Fibroblast of lung (primary cell): ENCODE measurements around the gene MSANTD3. TPM values are rescaled to one million over a fixed set of nuclear protein-coding genes. Genes with fewer than 3 reads are reported as not detected.
"Not testable (repeated sequence)": the region's sequence is repeated elsewhere in the genome, so short reads cannot be mapped to it uniquely, and the experiment has no call there.

Experiments used
- DNase-seq, 2 donors: peaks; one replicate each; pipeline versions ENCODE4 v3.0.0 to v3.0.0-alpha.2; 2010; ENCODE audit warnings: low read depth in 2 of 2
- H2AFZ ChIP-seq: 2 replicates; pipeline ENCODE4 v1.5.1; 2012; ENCODE audit warnings: low read length, control low read depth, inconsistent platforms
- H3K27ac ChIP-seq: 2 replicates; pipeline ENCODE4 v1.5.1; 2011; ENCODE audit warnings: low read length, control low read depth; ENCODE audit not compliant: insufficient read depth
- H3K27me3 ChIP-seq: 2 replicates; pipeline ENCODE4 v1.5.1; 2011; ENCODE audit warnings: mild to moderate bottlenecking, low read length; ENCODE audit not compliant: control insufficient read depth, insufficient read depth
- H3K36me3 ChIP-seq: 2 replicates; pipeline ENCODE4 v1.5.1; 2011; ENCODE audit warnings: low read length; ENCODE audit not compliant: control insufficient read depth, insufficient read depth
- H3K4me1 ChIP-seq: 2 replicates; pipeline ENCODE4 v1.5.1; 2011; ENCODE audit warnings: low read length; ENCODE audit not compliant: control insufficient read depth, insufficient read depth; ENCODE audit errors: extremely low read depth
- H3K4me2 ChIP-seq: 2 replicates; pipeline ENCODE4 v1.5.1; 2011; ENCODE audit warnings: low read length, control low read depth; ENCODE audit not compliant: insufficient read depth; ENCODE audit errors: extremely low read depth
- H3K4me3 ChIP-seq, 4 experiments: fragments of 200-600 bp in 1 of 4; sonication (generic) in 1 of 4; replicated peaks in 1 of 4; 2 replicates each; pipeline ENCODE4 v1.5.1; 2011 to 2016; ENCODE audit warnings: low read length in 4 of 4, low read depth in 3 of 4, mild to moderate bottlenecking in 3 of 4, control low read depth in 2 of 4, inconsistent platforms in 1 of 4, mixed read lengths in 1 of 4; ENCODE audit not compliant: insufficient read depth in 1 of 4; ENCODE audit errors: control extremely low read depth in 1 of 4
- H3K79me2 ChIP-seq: 2 replicates; pipeline ENCODE4 v1.5.1; 2012; ENCODE audit warnings: mild to moderate bottlenecking, low read length, inconsistent platforms; ENCODE audit not compliant: control insufficient read depth, insufficient read depth
- H3K9ac ChIP-seq: 2 replicates; pipeline ENCODE4 v1.5.1; 2011; ENCODE audit warnings: mild to moderate bottlenecking, low read length, control low read depth; ENCODE audit not compliant: insufficient read depth
- H3K9me3 ChIP-seq: 2 replicates; pipeline ENCODE4 v1.5.1; 2012; ENCODE audit warnings: low read depth, low read length; ENCODE audit not compliant: control insufficient read depth, insufficient read depth
- H4K20me1 ChIP-seq: 2 replicates; pipeline ENCODE4 v1.5.1; 2011; ENCODE audit warnings: low read length; ENCODE audit not compliant: control insufficient read depth, insufficient read depth; ENCODE audit errors: extremely low read depth
- EZH2 ChIP-seq: IDR thresholded peaks from 2 replicates; pipeline ENCODE4 v1.5.1; 2012; ENCODE audit warnings: low read length, control low read depth, mild to moderate bottlenecking; ENCODE audit errors: missing control alignments
- polyA plus RNA-seq, 2 donors: library from polyadenylated mRNA; depleted of rRNA in 1 of 2; stranded (reverse) in 1 of 2; unstranded in 1 of 2; fragments of >200 nt; gene quantifications; 2 replicates each; pipeline ENCODE4 v1.2.1, GENCODE V29; 2011 to 2012; ENCODE audit warnings: missing spikeins in 1 of 2
- total RNA-seq: library from RNA; depleted of rRNA; stranded (reverse); fragments of >200 nt; gene quantifications from 2 replicates; pipeline ENCODE4 v1.2.1, GENCODE V29; 2014
- TF ChIP-seq, protein P1 (sequence below), 2 donors: IDR thresholded peaks in 1 of 2; conservative IDR thresholded peaks in 1 of 2; 1 replicate in 1 of 2; 2 replicates in 1 of 2; pipeline ENCODE4 v1.5.1; 2011 to 2012; ENCODE audit warnings: low read length in 2 of 2, control low read depth in 1 of 2, inconsistent platforms in 1 of 2, low read depth in 1 of 2, mild to moderate bottlenecking in 1 of 2

The MSANTD3 gene
- total and polyA plus RNA-seq, 2 donors (not counting 1 experiment from before 2014, with no cell fraction given), result 54.2 to 59.6 TPM

DNA sequence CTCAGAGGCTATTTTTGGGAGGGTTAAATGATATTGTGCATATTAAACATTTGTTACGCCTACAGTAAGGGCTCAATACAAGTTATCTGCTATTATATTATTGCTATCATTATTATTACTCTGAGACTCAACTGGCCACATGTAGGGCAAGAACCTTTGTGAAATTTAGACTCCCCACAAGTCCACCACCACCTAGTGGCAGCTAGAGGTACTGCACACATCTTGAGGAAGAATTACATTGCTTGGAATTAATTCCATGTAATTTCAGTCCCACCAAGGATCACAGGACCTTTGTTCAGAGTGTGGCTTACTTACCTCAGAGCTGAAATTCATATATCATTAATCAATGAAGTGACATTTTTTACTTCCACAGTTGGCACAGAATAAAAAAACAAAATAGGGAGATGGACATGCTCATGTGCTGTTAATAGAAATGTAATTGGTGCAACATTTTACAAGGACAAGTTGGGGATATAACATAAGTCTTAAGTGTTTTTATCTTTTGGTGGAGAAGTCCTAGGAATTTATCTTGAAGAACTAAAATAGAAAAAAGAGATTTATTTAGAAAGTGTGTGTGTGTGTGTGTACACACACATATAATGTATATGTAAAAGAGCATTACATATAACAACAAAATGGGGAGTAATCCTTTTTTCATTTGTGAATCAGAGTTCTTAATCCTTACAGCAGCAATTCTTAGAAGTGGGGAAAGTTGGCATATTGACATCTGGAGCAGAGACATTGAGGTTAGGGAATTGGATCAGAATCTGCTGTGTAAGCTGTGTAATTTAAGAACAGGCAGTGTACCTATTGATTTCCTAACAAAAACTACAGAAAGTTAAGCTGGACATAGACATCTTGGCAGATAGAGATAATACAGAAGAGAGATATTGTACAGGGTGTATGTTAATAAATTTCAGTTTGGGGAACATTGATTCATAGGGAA lies 11.2 kb downstream of the MSANTD3 start:
- TF ChIP-seq, protein P1, sequence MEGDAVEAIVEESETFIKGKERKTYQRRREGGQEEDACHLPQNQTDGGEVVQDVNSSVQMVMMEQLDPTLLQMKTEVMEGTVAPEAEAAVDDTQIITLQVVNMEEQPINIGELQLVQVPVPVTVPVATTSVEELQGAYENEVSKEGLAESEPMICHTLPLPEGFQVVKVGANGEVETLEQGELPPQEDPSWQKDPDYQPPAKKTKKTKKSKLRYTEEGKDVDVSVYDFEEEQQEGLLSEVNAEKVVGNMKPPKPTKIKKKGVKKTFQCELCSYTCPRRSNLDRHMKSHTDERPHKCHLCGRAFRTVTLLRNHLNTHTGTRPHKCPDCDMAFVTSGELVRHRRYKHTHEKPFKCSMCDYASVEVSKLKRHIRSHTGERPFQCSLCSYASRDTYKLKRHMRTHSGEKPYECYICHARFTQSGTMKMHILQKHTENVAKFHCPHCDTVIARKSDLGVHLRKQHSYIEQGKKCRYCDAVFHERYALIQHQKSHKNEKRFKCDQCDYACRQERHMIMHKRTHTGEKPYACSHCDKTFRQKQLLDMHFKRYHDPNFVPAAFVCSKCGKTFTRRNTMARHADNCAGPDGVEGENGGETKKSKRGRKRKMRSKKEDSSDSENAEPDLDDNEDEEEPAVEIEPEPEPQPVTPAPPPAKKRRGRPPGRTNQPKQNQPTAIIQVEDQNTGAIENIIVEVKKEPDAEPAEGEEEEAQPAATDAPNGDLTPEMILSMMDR (conservative IDR thresholded peaks at IDR 0.05 in 1 of 2, IDR thresholded peaks at IDR 0.05 in 1 of 2; ENCODE audit: low read depth in 1 of 2, low read length in 2 of 2), result peak; percentile 96 to 99
- TF ChIP-seq EZH2, result no peak

GRCh38 chr9:100440071-100440470 lies 13.1 kb downstream of the MSANTD3 start:
- Histone ChIP-seq H3K27me3 (no peaks in the 10 kb centered on the region), H3K36me3 (peaks cover 9% of the 10 kb centered on the region), H4K20me1 (peaks cover 2% of the 10 kb centered on the region), H3K27ac (no peak overlapping the region), H3K4me1 (peaks cover 12% of the 10 kb centered on the region), H3K4me2 (no peak overlapping the region), H2AFZ (no peak overlapping the region), H3K4me3 (no peak overlapping the region), H3K79me2 (peaks cover 94% of the 10 kb centered on the region), H3K9me3 (no peaks in the 10 kb centered on the region), H3K9ac (no peak overlapping the region)
- no peak for TF ChIP-seq EZH2
- TF ChIP-seq, protein P1 (conservative IDR thresholded peaks at IDR 0.05 in 1 of 2, IDR thresholded peaks at IDR 0.05 in 1 of 2; ENCODE audit: low read depth in 1 of 2, low read length in 2 of 2), result no peak
- DNase-seq, result peak; percentile 64 to 68

More for the DNA sequence above, 11.2 kb downstream of the MSANTD3 start:
- Histone ChIP-seq H3K27ac (no peak overlapping the region), H3K9ac (no peak overlapping the region), H3K79me2 (peaks cover 94% of the 10 kb centered on the region), H3K4me2 (no peak overlapping the region), H3K4me1 (peaks cover 2% of the 10 kb centered on the region), H3K27me3 (no peaks in the 10 kb centered on the region), H2AFZ (no peak overlapping the region), H3K4me3 (no peak overlapping the region), H3K36me3 (peaks cover 7% of the 10 kb centered on the region), H4K20me1 (peaks cover 2% of the 10 kb centered on the region), H3K9me3 (no peaks in the 10 kb centered on the region)
- peak; percentile 67 to 84 for DNase-seq

GRCh38 chr9:100440487-100440886 lies 13.5 kb downstream of the MSANTD3 start:
- H3K9me3 ChIP-seq, H3K27ac ChIP-seq, H3K9ac ChIP-seq, H2AFZ ChIP-seq, H3K4me2 ChIP-seq, H4K20me1 ChIP-seq, H3K27me3 ChIP-seq, DNase-seq, H3K36me3 ChIP-seq, H3K4me3 ChIP-seq: not testable (repeated sequence)
- Histone ChIP-seq H3K79me2 (peaks cover 92% of the 10 kb centered on the region), H3K4me1 (peaks cover 12% of the 10 kb centered on the region)
